Right forelimb (tissue), 1 donor: ENCODE measurements around the gene RAD51B.

Source experiments
- DNase-seq: peaks from one replicate; pipeline ENCODE4 v3.0.0-alpha.2; 2018

Gene RAD51B

DNA sequence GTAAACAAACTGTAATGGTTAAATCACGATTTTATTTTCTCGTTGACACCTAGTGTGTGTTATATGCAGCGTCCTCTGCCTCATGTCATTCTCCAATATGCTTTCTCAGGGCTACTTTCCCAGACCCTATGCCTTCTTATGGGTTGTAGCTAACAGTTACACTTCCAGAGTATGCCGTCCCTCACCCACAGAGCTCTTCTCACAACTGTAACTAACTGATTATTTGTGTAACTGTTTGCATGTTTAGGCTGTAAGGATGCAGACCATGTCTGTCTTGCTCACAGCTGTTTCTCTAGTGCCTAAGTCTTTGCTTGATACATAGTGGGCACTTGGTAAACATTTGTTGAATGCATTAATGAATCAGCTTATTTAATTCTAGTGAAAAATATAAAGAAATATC, 555.8 kb downstream of the RAD51B start:
- DNase-seq: no peak

DNA sequence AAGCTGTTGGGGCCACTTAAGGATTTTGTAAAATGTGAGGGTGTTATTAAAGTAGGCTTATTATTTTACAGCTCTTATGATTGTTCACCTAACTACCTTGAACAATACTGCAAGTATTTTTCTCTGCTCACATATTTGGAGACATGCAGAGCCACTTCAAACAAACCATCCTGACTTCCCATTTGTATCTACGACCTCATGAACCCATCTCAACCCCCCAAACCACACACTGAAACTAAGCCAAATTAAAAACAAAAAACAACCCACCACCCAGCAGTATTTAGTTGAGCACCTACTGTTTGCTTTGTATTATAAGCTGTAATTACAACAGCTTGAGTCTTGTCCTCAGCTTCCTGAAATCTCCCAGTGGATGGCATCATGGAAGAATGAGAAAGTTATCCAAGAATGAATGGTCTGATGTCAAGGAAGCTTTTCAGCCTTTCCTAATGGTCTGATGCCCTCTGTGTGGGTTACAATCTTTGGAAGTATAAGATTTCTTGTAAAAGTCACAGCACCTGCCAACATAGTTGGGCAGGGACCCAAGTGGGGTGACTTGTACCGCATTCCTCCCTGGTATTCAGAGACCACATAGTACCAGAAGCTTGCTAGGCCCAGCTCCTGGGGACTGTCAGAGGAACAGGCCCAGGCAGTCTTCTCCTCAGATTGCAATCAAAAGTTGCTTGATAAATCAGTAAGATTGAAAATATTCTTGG, 556.6 kb downstream of the RAD51B start:
- DNase-seq: no peak

GRCh38 chr14:68377006-68377405, 557.4 kb downstream of the RAD51B start:
- DNase-seq: no peak

DNA sequence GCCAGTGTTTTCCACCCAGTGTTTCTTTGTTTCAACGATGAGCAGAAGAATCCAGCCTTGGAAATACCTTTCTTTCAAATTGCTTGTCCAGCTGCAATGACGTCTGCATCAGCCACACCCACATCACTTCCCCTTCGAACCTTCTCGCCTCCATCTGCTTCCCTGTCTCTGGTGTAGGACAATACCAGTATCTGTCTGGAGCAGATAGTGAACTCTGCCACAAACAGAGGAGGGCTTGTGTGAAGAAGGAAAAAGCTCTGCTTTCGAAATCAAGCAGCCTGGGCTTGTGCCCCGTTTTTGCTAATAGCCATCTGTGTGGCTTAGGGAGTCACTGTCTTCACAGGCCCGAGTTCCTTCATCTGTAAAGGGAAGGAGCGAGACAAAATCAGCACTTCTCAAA, 557.9 kb downstream of the RAD51B start:
- DNase-seq: no peak

- DNase-seq: no peak
These were observed 560.1 kb downstream of the RAD51B start for GRCh38 chr14:68379510-68380328.

DNA sequence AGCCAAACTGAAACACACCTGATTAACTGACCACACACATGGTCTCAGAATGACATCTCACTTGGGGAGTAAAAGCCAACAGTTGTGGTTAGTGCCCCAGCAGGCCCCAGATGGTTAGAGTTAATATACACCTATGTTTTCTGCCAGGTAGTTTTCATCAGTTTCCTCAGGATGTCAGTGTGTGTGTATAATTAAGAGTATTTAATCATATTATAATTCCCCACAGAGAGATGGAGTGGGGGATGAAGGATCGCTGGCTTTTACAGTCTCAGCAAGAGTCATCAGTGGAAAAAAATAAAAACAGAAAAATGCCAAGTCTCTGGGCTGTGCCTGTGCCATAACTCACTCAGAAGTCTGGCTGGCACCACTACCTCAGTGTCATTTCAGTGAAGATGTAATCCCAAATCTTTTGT, 560.8 kb downstream of the RAD51B start:
- DNase-seq: no peak

GRCh38 chr14:68384335-68384734, 564.8 kb downstream of the RAD51B start:
- no peak for DNase-seq

DNA sequence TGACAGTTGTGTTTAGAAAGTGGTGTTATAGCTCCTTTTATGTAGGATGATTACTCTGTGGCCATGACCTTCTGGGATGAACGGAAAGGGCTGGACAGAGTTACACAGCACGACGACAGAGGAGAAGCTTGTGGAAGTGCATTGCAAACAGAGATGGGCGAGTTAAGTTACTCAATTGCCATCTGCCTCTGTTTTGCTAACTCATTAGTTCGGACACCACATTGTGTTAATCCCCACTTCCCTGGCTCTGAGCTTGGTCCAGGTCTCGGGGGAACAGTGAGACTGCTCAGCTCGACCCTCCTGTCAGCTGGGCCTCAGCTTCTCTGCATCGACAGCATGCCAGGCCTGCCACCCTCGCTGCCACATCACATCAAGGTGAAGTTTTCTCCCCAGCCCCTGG, 565.3 kb downstream of the RAD51B start:
- no peak for DNase-seq

GRCh38 chr14:68386446-68386845, 566.9 kb downstream of the RAD51B start:
- no peak for DNase-seq

DNA sequence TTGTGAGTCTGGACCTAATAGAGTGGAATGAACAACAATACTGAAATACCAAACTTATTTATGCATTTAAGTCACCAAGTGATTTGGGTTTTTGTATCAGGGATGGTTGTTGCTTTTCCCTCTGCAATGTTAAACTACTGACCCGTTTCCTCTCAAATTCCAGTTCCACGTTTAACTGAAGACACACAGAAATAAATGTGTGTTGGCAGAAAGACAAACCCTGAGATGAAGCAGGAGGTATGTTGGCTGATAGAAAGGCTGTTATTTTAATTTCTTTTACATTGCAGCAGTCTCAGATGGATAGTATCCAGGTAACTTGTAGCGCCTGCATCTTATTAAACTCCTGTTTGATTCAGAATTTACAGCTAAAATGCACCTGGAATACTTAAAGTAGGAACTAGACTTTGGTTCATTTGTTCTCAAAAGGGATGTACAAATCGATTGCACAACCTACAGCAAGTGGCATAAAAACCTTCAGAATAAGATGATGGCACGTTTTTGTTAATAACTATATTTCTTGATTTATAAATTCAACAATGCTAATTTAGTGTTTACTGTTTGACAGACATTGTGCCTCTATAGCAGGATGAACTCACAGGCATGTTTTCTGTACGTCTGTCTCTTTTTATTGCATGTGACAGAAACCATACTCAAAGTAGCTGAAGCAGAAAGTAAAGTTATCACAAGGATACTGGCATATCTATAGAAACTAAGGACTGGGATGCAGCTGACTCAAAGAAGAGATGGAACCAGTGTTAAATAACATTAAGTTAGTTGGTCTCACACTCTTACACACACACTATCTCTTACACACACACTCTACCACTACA, 567.6 kb downstream of the RAD51B start:
- DNase-seq: no peak

- DNase-seq: no peak
These were observed 570.4 kb downstream of the RAD51B start for GRCh38 chr14:68389943-68390342.

DNA sequence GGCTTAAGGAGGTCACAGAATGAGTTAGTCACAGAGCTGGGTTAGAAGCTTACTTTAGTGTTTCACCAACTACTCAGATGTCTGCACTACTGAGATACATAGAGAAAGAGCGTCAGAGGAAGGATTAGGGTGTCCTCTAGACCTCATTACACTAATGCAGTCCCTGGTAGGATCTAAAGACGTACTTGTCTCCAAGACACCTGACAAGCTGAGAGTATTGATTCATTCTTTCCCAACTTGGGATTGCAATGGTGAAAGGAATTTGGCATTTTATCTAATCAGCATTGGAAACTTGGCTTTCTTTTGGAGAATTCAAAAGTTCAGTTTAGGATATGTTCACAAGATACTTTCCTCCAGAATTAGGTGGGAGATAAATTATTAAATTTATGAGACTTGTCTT, 571.2 kb downstream of the RAD51B start:
- no peak for DNase-seq

GRCh38 chr14:68391311-68392014, 571.9 kb downstream of the RAD51B start:
- DNase-seq: peak; percentile 66

- DNase-seq: no peak
These were observed 573.0 kb downstream of the RAD51B start for GRCh38 chr14:68392393-68393141.

GRCh38 chr14:68393259-68393658, 573.7 kb downstream of the RAD51B start:
- DNase-seq: no peak

- no peak for DNase-seq
These were observed 574.7 kb downstream of the RAD51B start for GRCh38 chr14:68394118-68394763.

DNA sequence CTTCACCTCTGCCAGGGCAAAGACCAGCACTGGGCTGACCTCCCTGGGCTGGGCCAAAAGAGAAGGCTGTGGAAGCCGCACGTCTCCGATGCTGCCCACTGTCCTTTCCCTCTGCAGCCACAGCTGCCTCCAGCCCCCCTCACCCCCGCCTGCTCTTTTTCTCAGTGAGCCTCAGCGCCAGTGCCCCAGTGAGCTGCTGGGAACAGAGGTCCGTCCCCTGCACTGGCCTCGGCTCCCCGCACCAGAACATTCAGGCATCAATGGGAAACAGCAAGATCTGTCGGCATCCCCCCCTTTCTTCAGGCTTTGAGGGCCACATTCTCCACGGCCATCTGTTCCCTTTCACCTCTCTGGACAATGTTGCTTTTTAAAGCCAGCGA, 575.2 kb downstream of the RAD51B start:
- peak; percentile 51 for DNase-seq

DNA sequence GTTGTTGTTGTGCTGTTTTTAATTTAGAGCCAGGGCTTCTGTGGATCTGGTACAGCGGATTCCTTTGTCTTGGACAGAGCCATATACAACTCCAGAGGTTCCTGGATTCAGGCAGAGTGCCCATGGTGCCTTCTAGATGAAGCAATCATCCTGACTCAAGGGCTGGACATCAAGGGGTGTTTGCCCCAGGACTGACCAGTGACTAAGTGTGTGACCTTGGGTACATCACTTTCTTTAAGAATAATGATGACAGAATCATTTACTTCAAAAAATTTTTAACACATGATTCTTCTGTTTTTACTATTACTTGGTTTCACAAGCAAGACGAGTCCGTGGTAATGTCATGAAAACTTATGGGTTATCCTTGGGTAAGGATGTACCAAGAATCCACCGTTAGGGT, 576.0 kb downstream of the RAD51B start:
- no peak for DNase-seq

- no peak for DNase-seq
These were observed 576.9 kb downstream of the RAD51B start for GRCh38 chr14:68396461-68396860.

DNA sequence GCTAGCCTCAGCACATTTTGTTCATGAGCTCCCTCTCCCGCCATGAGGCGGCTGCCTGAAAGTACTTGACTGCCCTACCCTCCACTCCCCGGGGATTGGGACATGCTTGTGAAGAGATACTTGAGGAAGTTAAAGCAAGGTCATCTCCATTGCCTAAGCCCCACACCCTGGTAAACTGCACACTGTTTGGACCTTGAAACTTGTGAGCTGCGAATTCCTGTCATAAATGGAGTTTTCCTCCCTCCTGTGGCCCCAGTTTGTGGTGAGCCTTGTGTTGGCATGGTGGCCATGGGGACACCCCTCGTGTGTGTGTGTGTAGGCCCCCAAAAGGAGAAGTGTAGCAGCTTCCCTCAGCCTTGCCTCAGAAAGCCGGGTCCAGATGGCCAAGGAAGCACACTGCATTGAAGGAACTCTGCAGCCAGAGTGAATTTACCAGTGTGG, 577.8 kb downstream of the RAD51B start:
- no peak for DNase-seq

DNA sequence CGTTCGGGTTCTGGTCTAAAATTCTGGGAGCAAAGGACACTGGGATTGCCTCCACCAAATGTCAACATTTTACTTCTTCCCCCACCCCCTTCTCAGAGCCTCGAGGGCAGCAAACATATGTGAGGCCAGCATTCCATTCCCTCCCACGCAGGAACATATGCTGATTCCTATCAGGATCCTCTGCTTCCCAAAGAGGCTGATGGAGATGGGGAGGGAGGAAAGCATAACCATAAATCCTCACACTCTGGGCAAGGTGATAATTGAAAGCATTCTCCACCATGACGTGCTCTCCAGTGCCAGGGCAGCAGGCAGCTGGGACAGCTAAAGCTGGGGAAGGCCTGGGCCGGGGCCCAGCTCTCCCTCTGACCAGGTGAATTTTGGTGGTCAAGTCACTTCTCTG, 578.2 kb downstream of the RAD51B start:
- DNase-seq: no peak

DNA sequence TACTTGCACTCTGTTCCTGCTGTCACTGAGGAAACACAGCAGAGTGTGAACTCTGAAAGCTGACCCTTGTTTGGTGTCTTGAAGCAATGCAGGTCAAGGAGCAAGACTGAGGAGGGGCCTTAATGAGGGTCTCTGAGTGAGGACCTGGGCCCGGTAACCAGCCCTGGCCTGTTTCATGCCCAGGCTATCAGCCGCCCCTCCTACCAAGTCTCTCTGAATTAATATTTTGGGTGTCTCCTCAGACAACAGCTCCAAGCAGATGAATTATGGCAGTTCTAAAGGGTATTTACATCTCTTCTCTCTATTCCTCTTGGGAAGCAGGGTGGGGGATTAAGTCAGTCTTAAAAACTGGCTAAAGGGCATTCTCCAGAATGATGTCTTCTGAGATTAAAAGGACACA, 578.8 kb downstream of the RAD51B start:
- no peak for DNase-seq
